ENCODE results near the gene RGL4. TPM values are rescaled to one million over a fixed set of nuclear protein-coding genes. Genes with fewer than 3 reads are reported as not detected.

Gene RGL4
- total RNA-seq, 1 donor from 2014 or later, result 1.9 TPM

DNA sequence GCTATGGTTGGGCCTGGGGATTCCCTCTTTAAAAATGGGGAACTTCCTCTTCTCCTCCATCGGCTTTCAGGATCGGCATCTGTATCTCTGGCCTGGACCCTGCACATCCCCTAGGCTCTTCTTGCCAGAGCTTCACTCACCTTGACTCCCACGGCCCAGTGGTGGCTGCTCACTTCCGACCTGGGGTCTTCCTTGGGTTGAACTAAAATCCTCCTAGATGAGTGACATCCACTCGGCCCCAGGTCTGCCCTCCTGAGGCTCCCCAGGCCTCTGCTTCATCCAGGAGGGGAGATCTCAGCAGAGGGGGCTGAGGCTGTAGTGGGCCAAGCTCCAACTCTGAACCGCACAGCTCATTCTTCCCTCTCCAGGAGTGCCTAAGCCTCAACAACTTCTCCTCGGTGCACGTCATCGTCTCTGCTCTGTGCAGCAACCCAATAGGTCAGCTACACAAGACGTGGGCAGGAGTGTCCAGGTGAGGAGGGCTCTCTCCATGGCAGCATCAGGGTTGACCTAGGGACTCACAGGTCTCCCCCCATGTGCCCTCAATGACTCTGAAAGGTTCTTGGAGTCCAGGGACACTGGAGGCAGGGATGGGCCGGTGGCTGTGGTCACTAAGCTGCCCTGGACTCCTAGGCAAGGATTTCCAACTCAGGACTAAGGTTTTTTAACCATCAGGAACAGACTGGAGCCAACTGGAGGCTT, 3.3 kb downstream of the RGL4 start:
- H3K27ac ChIP-seq, result no peak overlapping the region

DNA sequence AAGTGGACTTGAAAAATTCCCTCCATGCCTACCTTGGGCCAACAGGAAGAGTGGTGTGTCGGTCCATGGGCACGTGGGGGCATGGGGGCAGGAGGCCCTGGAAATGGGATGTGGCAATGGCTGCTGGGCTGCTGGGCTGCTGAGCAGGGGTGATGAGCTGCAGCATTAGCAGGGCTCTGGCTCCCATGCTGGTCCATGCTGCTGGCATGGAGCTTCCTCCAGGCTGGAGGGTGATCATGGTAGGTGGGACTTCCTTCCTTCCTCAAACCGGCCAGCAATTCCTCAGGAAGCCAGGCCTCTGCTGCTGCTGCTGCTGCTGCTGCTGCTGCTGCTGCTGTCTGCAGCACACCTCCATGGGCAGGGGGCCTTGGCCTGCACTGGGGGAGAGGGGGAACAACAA, 4.3 kb downstream of the RGL4 start:
- no peak overlapping the region for H3K4me3 ChIP-seq
- intact Hi-C loops (cut with DNase I), result no loop called here
- TF ChIP-seq, protein P1, sequence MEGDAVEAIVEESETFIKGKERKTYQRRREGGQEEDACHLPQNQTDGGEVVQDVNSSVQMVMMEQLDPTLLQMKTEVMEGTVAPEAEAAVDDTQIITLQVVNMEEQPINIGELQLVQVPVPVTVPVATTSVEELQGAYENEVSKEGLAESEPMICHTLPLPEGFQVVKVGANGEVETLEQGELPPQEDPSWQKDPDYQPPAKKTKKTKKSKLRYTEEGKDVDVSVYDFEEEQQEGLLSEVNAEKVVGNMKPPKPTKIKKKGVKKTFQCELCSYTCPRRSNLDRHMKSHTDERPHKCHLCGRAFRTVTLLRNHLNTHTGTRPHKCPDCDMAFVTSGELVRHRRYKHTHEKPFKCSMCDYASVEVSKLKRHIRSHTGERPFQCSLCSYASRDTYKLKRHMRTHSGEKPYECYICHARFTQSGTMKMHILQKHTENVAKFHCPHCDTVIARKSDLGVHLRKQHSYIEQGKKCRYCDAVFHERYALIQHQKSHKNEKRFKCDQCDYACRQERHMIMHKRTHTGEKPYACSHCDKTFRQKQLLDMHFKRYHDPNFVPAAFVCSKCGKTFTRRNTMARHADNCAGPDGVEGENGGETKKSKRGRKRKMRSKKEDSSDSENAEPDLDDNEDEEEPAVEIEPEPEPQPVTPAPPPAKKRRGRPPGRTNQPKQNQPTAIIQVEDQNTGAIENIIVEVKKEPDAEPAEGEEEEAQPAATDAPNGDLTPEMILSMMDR (IDR thresholded peaks at IDR 0.05), result no peak
- no peaks in the 10 kb centered on the region for H3K27me3 ChIP-seq (ENCODE audit: low read depth)
- DNase-seq (no peak), ATAC-seq (no peak)
- no peaks in the 10 kb centered on the region for H3K4me1 ChIP-seq
- peak overlapping the region; percentile 71 for H3K27ac ChIP-seq
- H3K36me3 ChIP-seq, result peaks cover 60% of the 10 kb centered on the region
- no peaks in the 10 kb centered on the region for H3K9me3 ChIP-seq

More for the DNA sequence above, 3.3 kb downstream of the RGL4 start:
- Histone ChIP-seq H3K9me3 (no peaks in the 10 kb centered on the region), H3K36me3 (peaks cover 56% of the 10 kb centered on the region), H3K27me3 (ENCODE audit: low read depth) (no peaks in the 10 kb centered on the region), H3K4me1 (no peaks in the 10 kb centered on the region), H3K4me3 (no peak overlapping the region)
- intact Hi-C loops (cut with DNase I), result no loop called here
- TF ChIP-seq, protein P1 (IDR thresholded peaks at IDR 0.05), result no peak
- ATAC-seq (no peak), DNase-seq (no peak)

DNA sequence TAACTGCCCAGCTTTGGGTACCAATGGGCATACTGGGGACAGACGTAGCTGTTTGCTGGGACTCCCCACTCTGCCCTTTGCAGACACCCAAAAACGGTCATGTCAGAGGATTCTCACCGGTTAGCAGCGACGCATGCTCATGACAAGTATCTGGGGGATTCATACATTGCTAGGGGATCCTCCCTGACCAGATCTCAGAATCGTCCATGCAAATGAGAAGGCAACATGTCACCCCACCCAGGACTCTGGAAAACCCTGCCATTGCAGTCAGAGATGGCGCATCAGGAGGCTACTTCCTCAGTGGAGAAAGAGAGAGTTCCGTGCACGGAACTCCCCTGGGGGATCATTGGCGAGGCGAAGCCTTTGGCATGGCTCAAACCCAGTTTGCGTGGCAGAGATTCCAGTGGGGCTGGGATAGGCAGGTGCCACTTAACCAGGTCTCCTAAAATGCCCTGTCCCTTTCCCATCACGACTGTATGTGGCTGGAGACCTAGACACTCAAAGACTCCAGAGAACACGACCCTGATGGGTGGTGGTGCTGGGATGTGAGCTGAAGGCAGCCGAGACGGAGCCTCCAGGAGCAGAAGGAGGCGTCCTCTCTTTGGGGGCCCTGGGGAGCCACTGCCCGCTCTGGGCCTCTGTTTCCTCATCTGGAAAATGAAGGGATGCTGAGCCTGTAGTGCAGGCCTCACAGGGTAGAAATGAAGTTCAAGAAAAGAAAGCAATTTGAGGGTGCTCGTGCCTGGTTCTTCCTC, 4.9 kb downstream of the RGL4 start:
- TF ChIP-seq, protein P1 (IDR thresholded peaks at IDR 0.05), result no peak
- Histone ChIP-seq H3K27me3 (ENCODE audit: low read depth) (no peaks in the 10 kb centered on the region), H3K4me1 (no peaks in the 10 kb centered on the region), H3K9me3 (no peaks in the 10 kb centered on the region), H3K27ac (peak overlapping the region; percentile 71), H3K4me3 (no peak overlapping the region), H3K36me3 (peaks cover 60% of the 10 kb centered on the region)
- ATAC-seq, result no peak
- no peak for DNase-seq
- intact Hi-C loops (cut with DNase I), result no loop called here

GRCh38 chr22:23696326-23696851, 5.6 kb downstream of the RGL4 start:
- TF ChIP-seq, protein P1 (IDR thresholded peaks at IDR 0.05), result no peak
- Histone ChIP-seq H3K4me1 (no peaks in the 10 kb centered on the region), H3K4me3 (no peak overlapping the region), H3K27me3 (ENCODE audit: low read depth) (no peaks in the 10 kb centered on the region), H3K27ac (peak overlapping the region; percentile 71), H3K9me3 (no peaks in the 10 kb centered on the region), H3K36me3 (peaks cover 66% of the 10 kb centered on the region)
- peak; percentile 66 for DNase-seq
- peak; percentile 82 to 83 for ATAC-seq
- intact Hi-C loops (cut with DNase I), result no loop called here

GRCh38 chr22:23697031-23697970, 6.5 kb downstream of the RGL4 start:
- Histone ChIP-seq H3K4me1 (no peaks in the 10 kb centered on the region), H3K4me3 (peak overlapping the region; percentile 3), H3K36me3 (peaks cover 74% of the 10 kb centered on the region), H3K9me3 (no peaks in the 10 kb centered on the region), H3K27me3 (ENCODE audit: low read depth) (no peaks in the 10 kb centered on the region), H3K27ac (peak overlapping the region; percentile 71)
- intact Hi-C loops (cut with DNase I), result no loop called here
- DNase-seq, result no peak
- TF ChIP-seq, protein P1 (IDR thresholded peaks at IDR 0.05), result no peak
- ATAC-seq, result no peak

Data from lower lobe of right lung (tissue), 2 donors.